Measurements from ENCODE around the gene GIMAP8. TPM values are rescaled to one million over a fixed set of nuclear protein-coding genes. Genes with fewer than 3 reads are reported as not detected.

GIMAP8 gene
- total and polyA plus RNA-seq, 2 of the 8 experiments (the other 6 are each of a cell fraction or from before 2014, with no cell fraction given) = not detected

GRCh38 chr7:150466477-150466876 lies 16.0 kb downstream of the GIMAP8 start (continued):
- no peak for TF ChIP-seq HDAC2 (IDR thresholded peaks at IDR 0.05; ENCODE audit: borderline replicate concordance in 1 of 2, low read depth in 2 of 2, low read length in 2 of 2)
- TF ChIP-seq RFX5 (IDR thresholded peaks at IDR 0.05; ENCODE audit: borderline replicate concordance, low read depth, low read length) = no peak
- TF ChIP-seq SIN3A (conservative IDR thresholded peaks at IDR 0.05 in 1 of 2, IDR thresholded peaks at IDR 0.05 in 1 of 2; ENCODE audit: low read depth in 1 of 2, low read length in 2 of 2) = no peak
- TF ChIP-seq CREB1 (IDR thresholded peaks at IDR 0.05) = no peak
- no peak for TF ChIP-seq SIRT6 (IDR thresholded peaks at IDR 0.05; ENCODE audit: low read length)
- TF ChIP-seq RBBP5 (IDR thresholded peaks at IDR 0.05; ENCODE audit: borderline replicate concordance, low read depth, low read length) = no peak

All from H1 (cell line).